Spleen (tissue), 3 donors: Measurements from ENCODE around the gene MDGA2.

Experiments
- POLR2A ChIP-seq, 3 donors: fragments of 450-650 bp; IDR thresholded peaks; one replicate each; pipeline ENCODE4 v1.5.1; 2017; ENCODE audit warnings: antibody characterized with exemption in 3 of 3, mild to moderate bottlenecking in 1 of 3
- POLR2AphosphoS5 ChIP-seq, 3 donors: sonication (generic); formaldehyde crosslinking; IDR thresholded peaks; one replicate each; pipeline ENCODE4 v1.5.1; 2017; ENCODE audit warnings: antibody characterized with exemption in 3 of 3

DNA sequence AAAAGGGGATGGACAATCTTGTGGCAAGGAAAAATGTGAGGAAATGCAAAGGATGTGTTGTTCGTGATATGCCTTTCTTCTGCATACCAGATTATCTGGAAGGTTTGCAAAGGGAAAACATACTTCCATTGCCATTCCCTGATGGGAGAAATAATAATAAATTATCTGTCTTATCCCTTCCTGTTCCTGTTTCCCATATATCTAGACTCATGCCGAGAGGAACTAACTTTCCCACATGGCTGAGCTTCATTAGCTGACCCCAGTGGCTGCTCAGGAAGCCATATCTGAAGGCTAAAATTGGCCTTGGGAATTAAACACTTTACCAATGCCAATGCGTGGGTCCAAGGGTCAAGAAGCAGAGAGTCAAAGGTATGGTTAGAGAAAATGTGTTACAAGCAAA, 439.8 kb downstream of the MDGA2 start:
- no peak for TF ChIP-seq POLR2A (IDR thresholded peaks at IDR 0.05)
- no peak for TF ChIP-seq POLR2AphosphoS5 (IDR thresholded peaks at IDR 0.05)
